ENCODE measurements around the gene CDC42EP4. TPM values are rescaled to one million over a fixed set of nuclear protein-coding genes. Genes with fewer than 3 reads are reported as not detected.

The CDC42EP4 gene
- total and polyA plus RNA-seq, 9 of the 15 experiments (the other 6 are each of a cell fraction or from before 2014, with no cell fraction given) = 0.65 to 20.8 (median 12.3) TPM

DNA sequence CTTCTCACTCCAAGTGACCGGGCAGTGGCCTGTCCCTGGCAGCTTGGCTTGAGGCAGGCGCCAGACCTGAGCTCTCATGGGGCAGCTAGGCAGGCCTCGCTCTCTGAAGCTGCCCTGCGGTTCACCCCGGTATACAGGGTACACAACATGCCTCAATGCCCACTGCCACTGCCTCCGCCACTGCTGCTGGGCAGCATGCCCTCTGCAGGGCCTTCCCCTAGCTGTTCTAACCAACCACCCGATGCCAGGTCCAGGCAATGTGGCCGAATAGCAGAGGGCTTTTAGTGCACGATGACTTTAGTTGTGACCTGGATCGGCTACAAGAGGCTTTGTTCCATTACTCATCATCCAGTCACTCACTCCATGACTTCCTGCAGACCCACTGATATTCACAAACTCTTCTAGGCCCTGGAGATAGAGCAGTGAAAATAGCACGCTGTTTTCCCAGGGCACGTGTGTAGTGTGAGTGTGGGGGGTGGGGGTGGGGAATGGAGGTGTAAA, 19.7 kb downstream of the CDC42EP4 start (continued):
- TF ChIP-seq, protein P1, sequence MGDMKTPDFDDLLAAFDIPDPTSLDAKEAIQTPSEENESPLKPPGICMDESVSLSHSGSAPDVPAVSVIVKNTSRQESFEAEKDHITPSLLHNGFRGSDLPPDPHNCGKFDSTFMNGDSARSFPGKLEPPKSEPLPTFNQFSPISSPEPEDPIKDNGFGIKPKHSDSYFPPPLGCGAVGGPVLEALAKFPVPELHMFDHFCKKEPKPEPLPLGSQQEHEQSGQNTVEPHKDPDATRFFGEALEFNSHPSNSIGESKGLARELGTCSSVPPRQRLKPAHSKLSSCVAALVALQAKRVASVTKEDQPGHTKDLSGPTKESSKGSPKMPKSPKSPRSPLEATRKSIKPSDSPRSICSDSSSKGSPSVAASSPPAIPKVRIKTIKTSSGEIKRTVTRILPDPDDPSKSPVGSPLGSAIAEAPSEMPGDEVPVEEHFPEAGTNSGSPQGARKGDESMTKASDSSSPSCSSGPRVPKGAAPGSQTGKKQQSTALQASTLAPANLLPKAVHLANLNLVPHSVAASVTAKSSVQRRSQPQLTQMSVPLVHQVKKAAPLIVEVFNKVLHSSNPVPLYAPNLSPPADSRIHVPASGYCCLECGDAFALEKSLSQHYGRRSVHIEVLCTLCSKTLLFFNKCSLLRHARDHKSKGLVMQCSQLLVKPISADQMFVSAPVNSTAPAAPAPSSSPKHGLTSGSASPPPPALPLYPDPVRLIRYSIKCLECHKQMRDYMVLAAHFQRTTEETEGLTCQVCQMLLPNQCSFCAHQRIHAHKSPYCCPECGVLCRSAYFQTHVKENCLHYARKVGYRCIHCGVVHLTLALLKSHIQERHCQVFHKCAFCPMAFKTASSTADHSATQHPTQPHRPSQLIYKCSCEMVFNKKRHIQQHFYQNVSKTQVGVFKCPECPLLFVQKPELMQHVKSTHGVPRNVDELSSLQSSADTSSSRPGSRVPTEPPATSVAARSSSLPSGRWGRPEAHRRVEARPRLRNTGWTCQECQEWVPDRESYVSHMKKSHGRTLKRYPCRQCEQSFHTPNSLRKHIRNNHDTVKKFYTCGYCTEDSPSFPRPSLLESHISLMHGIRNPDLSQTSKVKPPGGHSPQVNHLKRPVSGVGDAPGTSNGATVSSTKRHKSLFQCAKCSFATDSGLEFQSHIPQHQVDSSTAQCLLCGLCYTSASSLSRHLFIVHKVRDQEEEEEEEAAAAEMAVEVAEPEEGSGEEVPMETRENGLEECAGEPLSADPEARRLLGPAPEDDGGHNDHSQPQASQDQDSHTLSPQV (IDR thresholded peaks at IDR 0.05) = 0 out of 2 replicates have a peak, but pooled peaks have one; percentile 33
- TF ChIP-seq ASH1L (IDR thresholded peaks at IDR 0.05; ENCODE audit: borderline replicate concordance, low read depth, partially characterized antibody) (no peak), FOXK2 (conservative IDR thresholded peaks at IDR 0.05 in 1 of 2, IDR thresholded peaks at IDR 0.05 in 1 of 2; ENCODE audit: low read depth in 2 of 2) (no peak), RBM14 (IDR thresholded peaks at IDR 0.05; ENCODE audit: borderline replicate concordance, insufficient read depth, low read depth, low read length) (no peak), MAFK (IDR thresholded peaks at IDR 0.05; ENCODE audit: low read length) (no peak), ZEB2 (IDR thresholded peaks at IDR 0.05) (no peak), SNIP1 (IDR thresholded peaks at IDR 0.05; ENCODE audit: low read depth) (no peak), EHMT2 (IDR thresholded peaks at IDR 0.05) (no peak), POLR2A (conservative IDR thresholded peaks at IDR 0.05) (no peak), ZNF239 (CRISPR knock-in tag; IDR thresholded peaks at IDR 0.05) (no peak), YY1 (IDR thresholded peaks at IDR 0.05; ENCODE audit: borderline replicate concordance in 1 of 3, control insufficient read depth in 1 of 3, extremely low read depth in 1 of 3, insufficient read depth in 3 of 3, insufficient read length in 1 of 3, insufficient replicate concordance in 2 of 3, low read depth in 1 of 3, low read length in 2 of 3) (no peak), MCM3 (IDR thresholded peaks at IDR 0.05) (no peak)
- TF ChIP-seq, protein P2, sequence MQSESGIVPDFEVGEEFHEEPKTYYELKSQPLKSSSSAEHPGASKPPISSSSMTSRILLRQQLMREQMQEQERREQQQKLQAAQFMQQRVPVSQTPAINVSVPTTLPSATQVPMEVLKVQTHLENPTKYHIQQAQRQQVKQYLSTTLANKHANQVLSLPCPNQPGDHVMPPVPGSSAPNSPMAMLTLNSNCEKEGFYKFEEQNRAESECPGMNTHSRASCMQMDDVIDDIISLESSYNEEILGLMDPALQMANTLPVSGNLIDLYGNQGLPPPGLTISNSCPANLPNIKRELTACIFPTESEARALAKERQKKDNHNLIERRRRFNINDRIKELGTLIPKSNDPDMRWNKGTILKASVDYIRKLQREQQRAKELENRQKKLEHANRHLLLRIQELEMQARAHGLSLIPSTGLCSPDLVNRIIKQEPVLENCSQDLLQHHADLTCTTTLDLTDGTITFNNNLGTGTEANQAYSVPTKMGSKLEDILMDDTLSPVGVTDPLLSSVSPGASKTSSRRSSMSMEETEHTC (IDR thresholded peaks at IDR 0.05) = no peak
- TF ChIP-seq, protein P3, sequence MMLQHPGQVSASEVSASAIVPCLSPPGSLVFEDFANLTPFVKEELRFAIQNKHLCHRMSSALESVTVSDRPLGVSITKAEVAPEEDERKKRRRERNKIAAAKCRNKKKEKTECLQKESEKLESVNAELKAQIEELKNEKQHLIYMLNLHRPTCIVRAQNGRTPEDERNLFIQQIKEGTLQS (IDR thresholded peaks at IDR 0.05) = peak; percentile 19; the same call in 1 of the 2 replicates
- TF ChIP-seq, protein P3 (CRISPR knock-in tag; conservative IDR thresholded peaks at IDR 0.05) = no peak
